K562 (cell line): Measurements from ENCODE around the gene ZNF236.

Experiments used
- CTCF ChIP-seq, 3 experiments: IDR thresholded peaks in 2 of 3; conservative IDR thresholded peaks in 1 of 3; 2 replicates each; pipeline ENCODE4 v1.5.1; 2011 to 2012; ENCODE audit warnings: low read length in 3 of 3, mild to moderate bottlenecking in 3 of 3, control low read depth in 2 of 3, improper control_type of control experiment in 1 of 3, inconsistent platforms in 1 of 3, low read depth in 1 of 3, mixed read lengths in 1 of 3, moderate library complexity in 1 of 3; ENCODE audit not compliant: insufficient read depth in 2 of 3
- NR2F6 ChIP-seq: fragments of 450-650 bp; formaldehyde crosslinking; IDR thresholded peaks from 2 replicates; pipeline ENCODE4 v1.4.0; 2020; ENCODE audit warnings: mild to moderate bottlenecking
- TSC22D4 ChIP-seq: fragments of 450-650 bp; IDR thresholded peaks from 2 replicates; pipeline ENCODE4 v1.6.1; 2016; ENCODE audit warnings: missing genetic modification characterization, missing biosample characterization, control low read depth
- USF1 ChIP-seq: sonication (generic); formaldehyde crosslinking; IDR thresholded peaks from 2 replicates; pipeline ENCODE4 v1.9.0; 2022; ENCODE audit warnings: mild to moderate bottlenecking, missing genetic modification reagents
- ZBTB40 ChIP-seq, 2 experiments: fragments of 450-650 bp in 1 of 2; sonication (generic) in 1 of 2; formaldehyde crosslinking in 1 of 2; IDR thresholded peaks; 2 replicates each; pipeline versions ENCODE4 v1.7.1 to v1.9.0; 2016 to 2022; ENCODE audit warnings: inconsistent platforms in 1 of 2, mild to moderate bottlenecking in 1 of 2, missing genetic modification reagents in 1 of 2
- ZZZ3 ChIP-seq: fragments of 450-650 bp; IDR thresholded peaks from 2 replicates; pipeline ENCODE4 v1.6.1; 2016; ENCODE audit warnings: antibody characterized with exemption, mild to moderate bottlenecking, moderate library complexity

- TF ChIP-seq TSC22D4 (tag): no peak
- TF ChIP-seq ZZZ3: no peak
- TF ChIP-seq ZBTB40 (IDR thresholded peaks at IDR 0.05): no peak
- no peak for TF ChIP-seq ZBTB40 (CRISPR knock-in tag; IDR thresholded peaks at IDR 0.05)
- no peak for TF ChIP-seq USF1 (CRISPR knock-in tag)
- TF ChIP-seq CTCF (IDR thresholded peaks at IDR 0.05 in 2 of 3, conservative IDR thresholded peaks at IDR 0.05 in 1 of 3; ENCODE audit: insufficient read depth in 2 of 3, low read depth in 1 of 3, low read length in 3 of 3): peak; percentile 78 to 86 (median 80)
- TF ChIP-seq NR2F6: no peak
Observed at GRCh38 chr18:76982841-76983583, 160.7 kb downstream of the ZNF236 start.
